Adrenal gland (tissue), 12 donors: ENCODE measurements around the gene RBMS1. TPM values are rescaled to one million over a fixed set of nuclear protein-coding genes. Genes with fewer than 3 reads are reported as not detected.
A peak's percentile ranks its signal among the peaks of the same experiment; 100 is the strongest.

Source experiments
- DNase-seq, 7 donors: peaks; one replicate each; pipeline ENCODE4 v3.0.0-alpha.2; 2019 to 2020
- H3K27ac ChIP-seq, 5 donors: fragments of 200-600 bp; sonication (generic) in 4 of 5; 1 replicate in 3 of 5; 2 replicates in 2 of 5; pipeline versions ENCODE4 v1.5.1 to v1.8.0; 2016 to 2020; ENCODE audit warnings: mild to moderate bottlenecking in 1 of 5
- H3K27me3 ChIP-seq: fragments of 200-600 bp; 2 replicates; pipeline ENCODE4 v1.8.0; 2021
- H3K36me3 ChIP-seq, 2 donors: fragments of 200-600 bp; replicated peaks in 1 of 2; 1 replicate in 1 of 2; 2 replicates in 1 of 2; pipeline versions ENCODE4 v1.5.1 to v1.8.0; 2018 to 2022
- H3K4me1 ChIP-seq, 2 donors: fragments of 200-600 bp; replicated peaks in 1 of 2; 1 replicate in 1 of 2; 2 replicates in 1 of 2; pipeline versions ENCODE4 v1.5.1 to v1.8.0; 2018 to 2021
- H3K4me3 ChIP-seq, 4 donors: fragments of 200-600 bp; sonication (generic) in 3 of 4; one replicate each; pipeline ENCODE4 v1.5.1; 2016 to 2018
- H3K9me3 ChIP-seq, 3 donors: fragments of 200-600 bp; sonication (generic) in 1 of 3; replicated peaks in 1 of 3; 1 replicate in 2 of 3; 2 replicates in 1 of 3; pipeline versions ENCODE4 v1.5.1 to v1.8.0; 2016 to 2021
- CTCF ChIP-seq, 6 experiments: fragments of 450-650 bp in 4 of 6; fragments of 200-600 bp in 2 of 6; sonication (generic) in 1 of 6; IDR thresholded peaks; 1 replicate in 5 of 6; 2 replicates in 1 of 6; pipeline versions ENCODE4 v1.5.1 to v1.8.0; 2016 to 2021; ENCODE audit warnings: antibody characterized with exemption in 6 of 6, mild to moderate bottlenecking in 2 of 6, moderate library complexity in 1 of 6
- POLR2A ChIP-seq, 2 donors: fragments of 450-650 bp; IDR thresholded peaks; one replicate each; pipeline ENCODE4 v1.6.1; 2017; ENCODE audit warnings: antibody characterized with exemption in 2 of 2, mild to moderate bottlenecking in 2 of 2, moderate library complexity in 1 of 2
- WGBS, 4 donors: extraction: QIAGEN DNeasy Blood & Tissue Kit in 2 of 4; methylation state at CpG; one replicate each; pipeline versions ENCODE4 v1.1.5 to v1.1.7; 2013 to 2017; 5-methylcytosine and 5-hydroxymethylcytosine counted together
- intact Hi-C, 2 donors: fragments of 100-400 bp; cut with DNase I; formaldehyde crosslinking; loops; one replicate each; pipeline versions ENCODE4 v1.14.1 to v1.15.0; 2022 to 2023
- polyA plus RNA-seq, 3 donors: library from polyadenylated mRNA; stranded (reverse); fragments of 200-250 nt in 2 of 3; fragments of 350-450 nt in 1 of 3; fragmentation: Illumina TruSeq in 1 of 3; extraction: RNeasy Lipid Tissue Mini Kit (QIAGEN cat#74804) in 1 of 3; gene quantifications; one replicate each; pipeline ENCODE4 v1.2.3, GENCODE V29; 2013 to 2014
- total RNA-seq, 9 donors: library from RNA; depleted of rRNA in 4 of 9; stranded (reverse); fragments of >200 nt in 4 of 9; fragments of 120-200 nt in 1 of 9; fragmentation: NEBNext Ultra II Directional in 1 of 9; extraction: Animal tissue kit (Norgen Biotek cat#: 25700) in 1 of 9; gene quantifications; one replicate each; pipeline versions ENCODE4 v1.1.0 to v1.2.4, GENCODE V29; 2013 to 2023
- donor health status: healthy with polysubstance abuse.
- donor health status: Bipolar disorder and iron deficiency.
- donor health status: DM: yes; HTN: yes; CAD: no.
- donor health status: DM: no; HTN: no; CAD: no.
- donor health status: DM: no; HTN: no; CAD: no.
- donor health status: DM: yes; HTN: yes; CAD: no.

Gene RBMS1
- total and polyA plus RNA-seq, 12 donors, result 24.2 to 62.1 (median 37.1) TPM

- no peaks in the 10 kb centered on the region for H3K36me3 ChIP-seq
- WGBS, 4 donors, result 2 to 7% (median 5%) methylated on average over 7 to 8 of the region's 8 CpGs
- peaks cover 11 to 25% of the 10 kb centered on the region in 2 donors for H3K4me1 ChIP-seq
- peak overlapping the region in 4 of 5 donors; percentile 85 to 95 (median 92) for H3K27ac ChIP-seq
- no peaks in the 10 kb centered on the region for H3K27me3 ChIP-seq
- peak in 2 of 7 donors; percentile 15 to 20 for DNase-seq
- H3K9me3 ChIP-seq, result no peaks in the 10 kb centered on the region
- intact Hi-C loops, result no loop called here
- TF ChIP-seq CTCF (IDR thresholded peaks at IDR 0.05) (no peak), POLR2A (IDR thresholded peaks at IDR 0.05) (no peak)
- peak overlapping the region in 2 of 4 donors; percentile 73 to 99 for H3K4me3 ChIP-seq
Measured at GRCh38 chr2:160494201-160494644, 616 bp upstream of the RBMS1 start.

DNA sequence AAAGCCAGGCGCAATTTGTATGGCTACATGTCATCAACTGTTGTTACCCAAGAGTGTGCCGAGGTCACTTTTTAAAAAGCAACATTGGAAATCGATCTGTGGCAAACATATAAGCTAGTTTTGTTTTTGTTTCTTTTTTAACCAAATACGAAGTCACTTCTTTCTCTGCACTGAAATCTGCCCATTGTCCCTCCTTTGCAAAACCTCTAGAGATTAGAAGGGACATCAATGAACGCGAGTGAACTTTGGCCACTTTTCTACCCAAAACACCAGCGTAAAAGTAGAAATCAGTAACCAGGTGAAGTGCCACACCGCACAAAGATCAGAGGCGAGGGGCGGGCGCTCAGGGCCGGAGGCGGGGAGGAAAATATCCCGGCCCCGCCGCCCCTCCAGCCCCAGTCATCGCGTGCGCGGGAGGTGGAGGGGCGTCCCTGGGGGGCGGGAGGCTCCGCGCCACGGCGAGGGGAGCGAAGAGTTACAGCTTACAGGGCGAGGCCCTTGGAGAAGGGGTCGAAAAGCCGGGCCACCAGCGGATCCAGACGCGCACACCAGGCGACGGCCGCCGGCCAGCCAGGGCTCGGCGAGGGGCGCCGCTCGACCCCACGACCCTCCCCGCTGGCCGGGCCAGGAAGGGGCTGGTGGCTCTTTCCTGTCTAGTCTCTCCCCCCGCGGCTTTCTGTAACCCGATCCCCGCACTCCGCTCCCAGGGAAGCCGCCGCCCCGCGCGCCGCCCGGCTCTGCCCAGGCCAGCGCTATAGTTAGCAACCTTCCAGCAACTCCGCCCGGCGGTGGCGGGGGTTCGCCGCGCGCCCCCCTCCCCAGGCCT lies 993 bp downstream of the RBMS1 start:
- intact Hi-C loops, result no loop called here
- WGBS, 4 donors, result 1 to 2% (median 1%) methylated on average over 13 to 66 of the region's 66 CpGs
- Histone ChIP-seq H3K27ac (peak overlapping the region; percentile 59 to 95 (median 91)), H3K36me3 (no peaks in the 10 kb centered on the region), H3K9me3 (no peaks in the 10 kb centered on the region), H3K4me3 (peak overlapping the region; percentile 43 to 99 (median 81)), H3K4me1 (peaks cover 11 to 25% of the 10 kb centered on the region in 2 donors), H3K27me3 (no peaks in the 10 kb centered on the region)
- peak; percentile 71 to 82 (median 76) for DNase-seq
- TF ChIP-seq CTCF (IDR thresholded peaks at IDR 0.05) (no peak), POLR2A (IDR thresholded peaks at IDR 0.05) (peak; percentile 50 to 51)

DNA sequence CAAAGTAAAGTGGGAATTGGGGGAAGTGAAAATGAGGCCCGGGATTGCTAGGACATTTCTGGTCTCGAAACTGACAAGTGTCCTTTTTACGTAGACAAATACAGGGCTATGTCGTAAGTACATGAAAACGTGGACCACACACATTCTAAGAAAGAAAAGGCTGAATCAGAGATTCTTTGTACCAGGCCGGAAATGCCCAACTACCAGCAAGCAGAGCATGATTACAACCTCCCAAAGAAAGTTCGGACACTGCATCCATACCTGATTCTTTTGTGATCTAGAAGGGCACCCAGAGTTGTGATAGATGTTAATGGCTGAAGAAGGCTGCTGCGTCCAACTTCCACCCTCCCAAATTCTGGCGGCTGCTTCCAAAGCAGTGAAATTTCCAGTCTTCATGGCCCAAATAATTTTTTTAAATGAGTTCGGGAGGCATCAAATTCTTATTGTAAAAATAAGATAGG lies 1.7 kb downstream of the RBMS1 start:
- DNase-seq, result peak in 4 of 7 donors; percentile 11 to 25 (median 22)

More for the DNA sequence above, 1.7 kb downstream of the RBMS1 start:
- H3K27ac ChIP-seq, result peak overlapping the region; percentile 59 to 95 (median 91)
- WGBS, 4 donors, result 9 to 20% (median 11%) methylated on average over 9 to 10 of the region's 10 CpGs
- peak overlapping the region in 2 of 4 donors; percentile 73 to 99 for H3K4me3 ChIP-seq
- intact Hi-C loops, result no loop called here
- H3K4me1 ChIP-seq, result peaks cover 11 to 25% of the 10 kb centered on the region in 2 donors
- no peaks in the 10 kb centered on the region for H3K36me3 ChIP-seq
- no peaks in the 10 kb centered on the region for H3K27me3 ChIP-seq
- TF ChIP-seq POLR2A (IDR thresholded peaks at IDR 0.05), result peak in 1 of 2 donors; percentile 29
- no peak for TF ChIP-seq CTCF (IDR thresholded peaks at IDR 0.05)
- H3K9me3 ChIP-seq, result no peaks in the 10 kb centered on the region
